ENCODE measurements around the gene RBM48.

Gene RBM48

GRCh38 chr7:92546856-92547497 lies 18.4 kb downstream of the RBM48 start:
- DNase-seq = no peak

GRCh38 chr7:92547579-92547978 lies 19.0 kb downstream of the RBM48 start:
- no peak for DNase-seq

GRCh38 chr7:92550194-92550593 lies 21.6 kb downstream of the RBM48 start:
- no peak for DNase-seq

- DNase-seq = no peak
Measured at GRCh38 chr7:92557249-92557648, 28.7 kb downstream of the RBM48 start.

GRCh38 chr7:92557808-92558362 lies 29.3 kb downstream of the RBM48 start:
- DNase-seq = no peak

GRCh38 chr7:92560602-92561001 lies 32.0 kb downstream of the RBM48 start:
- no peak for DNase-seq

- DNase-seq = no peak
Measured at GRCh38 chr7:92563345-92563744, 34.8 kb downstream of the RBM48 start.

GRCh38 chr7:92567460-92567859 lies 38.9 kb downstream of the RBM48 start:
- no peak for DNase-seq

- no peak for DNase-seq
Measured at GRCh38 chr7:92569137-92569536, 40.5 kb downstream of the RBM48 start.

GRCh38 chr7:92576296-92576695 lies 47.7 kb downstream of the RBM48 start:
- no peak for DNase-seq

GRCh38 chr7:92582948-92583347 lies 54.4 kb downstream of the RBM48 start:
- no peak for DNase-seq

GRCh38 chr7:92584953-92585352 lies 56.4 kb downstream of the RBM48 start:
- DNase-seq = no peak

GRCh38 chr7:92586403-92586802 lies 57.8 kb downstream of the RBM48 start:
- DNase-seq = no peak

- no peak for DNase-seq
Measured at GRCh38 chr7:92586841-92587240, 58.2 kb downstream of the RBM48 start.

All from amniotic stem cell (primary cell).